H9 (cell line): ENCODE data around the gene HCN4. TPM values are rescaled to one million over a fixed set of nuclear protein-coding genes. Genes with fewer than 3 reads are reported as not detected.

Source experiments
- DNase-seq: peaks from one replicate; pipeline ENCODE4 v3.0.0-alpha.2; 2017
- H2AFZ ChIP-seq: one replicate; pipeline ENCODE4 v1.6.1; 2013; ENCODE audit warnings: mild to moderate bottlenecking, low read length, control low read depth, moderate library complexity
- H2AK5ac ChIP-seq: 2 replicates; pipeline ENCODE4 v1.6.1; 2013; ENCODE audit warnings: low read length, control low read depth, mixed read lengths; ENCODE audit not compliant: insufficient read length
- H2BK120ac ChIP-seq: one replicate; pipeline ENCODE4 v1.6.1; 2013; ENCODE audit warnings: low read depth, mild to moderate bottlenecking, low read length, control low read depth, inconsistent platforms; ENCODE audit not compliant: poor library complexity, severe bottlenecking
- H2BK12ac ChIP-seq: 2 replicates; pipeline ENCODE4 v1.6.1; 2013; ENCODE audit warnings: low read length, control low read depth, mixed read lengths, low read depth; ENCODE audit not compliant: insufficient read length
- H2BK15ac ChIP-seq: 2 replicates; pipeline ENCODE4 v1.6.1; 2013; ENCODE audit warnings: low read depth, low read length, control low read depth
- H2BK20ac ChIP-seq: one replicate; pipeline ENCODE4 v1.6.1; 2013; ENCODE audit warnings: low read depth, mild to moderate bottlenecking, low read length, control low read depth, inconsistent platforms; ENCODE audit not compliant: poor library complexity, severe bottlenecking
- H2BK5ac ChIP-seq: 2 replicates; pipeline ENCODE4 v1.6.1; 2013; ENCODE audit warnings: low read length, control low read depth, mixed read lengths; ENCODE audit not compliant: insufficient read length
- H3K14ac ChIP-seq: 2 replicates; pipeline ENCODE4 v1.6.1; 2013; ENCODE audit warnings: low read length, control low read depth; ENCODE audit not compliant: insufficient read depth
- H3K18ac ChIP-seq: 2 replicates; pipeline ENCODE4 v1.6.1; 2013; ENCODE audit warnings: low read depth, mild to moderate bottlenecking, mixed read lengths, low read length, control low read depth; ENCODE audit not compliant: insufficient read length
- H3K23ac ChIP-seq: 2 replicates; pipeline ENCODE4 v1.6.1; 2013; ENCODE audit warnings: low read length, control low read depth, mixed read lengths, low read depth; ENCODE audit not compliant: insufficient read length
- H3K23me2 ChIP-seq: 2 replicates; pipeline ENCODE4 v1.6.1; 2013; ENCODE audit warnings: low read depth, mild to moderate bottlenecking, mixed read lengths, low read length, control low read depth; ENCODE audit not compliant: insufficient read length, poor library complexity, severe bottlenecking
- H3K27ac ChIP-seq: 2 replicates; pipeline ENCODE4 v1.5.1; 2013; ENCODE audit warnings: low read length, control low read depth, mixed read lengths, low read depth; ENCODE audit not compliant: insufficient read length
- H3K27me3 ChIP-seq: 2 replicates; pipeline ENCODE4 v1.6.1; 2013; ENCODE audit warnings: low read length, control low read depth, inconsistent platforms; ENCODE audit not compliant: insufficient read depth
- H3K4ac ChIP-seq: 2 replicates; pipeline ENCODE4 v1.6.1; 2013; ENCODE audit warnings: low read depth, mild to moderate bottlenecking, control low read depth, inconsistent platforms, low read length, moderate library complexity
- H3K4me1 ChIP-seq: 2 replicates; pipeline ENCODE4 v1.6.1; 2013; ENCODE audit warnings: low read length, control low read depth, inconsistent platforms; ENCODE audit not compliant: insufficient read depth
- H3K4me2 ChIP-seq: 2 replicates; pipeline ENCODE4 v1.6.1; 2013; ENCODE audit warnings: low read length, control low read depth, mixed read lengths; ENCODE audit not compliant: insufficient read length, insufficient read depth
- H3K56ac ChIP-seq: 2 replicates; pipeline ENCODE4 v1.6.1; 2013; ENCODE audit warnings: low read depth, mild to moderate bottlenecking, mixed read lengths, low read length, control low read depth; ENCODE audit not compliant: insufficient read length
- H3K79me1 ChIP-seq: 2 replicates; pipeline ENCODE4 v1.6.1; 2013; ENCODE audit warnings: low read depth, mild to moderate bottlenecking, moderate library complexity, low read length, control low read depth, inconsistent platforms; ENCODE audit not compliant: insufficient read depth, poor library complexity, severe bottlenecking
- H3K79me2 ChIP-seq: 2 replicates; pipeline ENCODE4 v1.6.1; 2013; ENCODE audit warnings: low read length, control low read depth, inconsistent platforms; ENCODE audit not compliant: insufficient read depth
- H3K9ac ChIP-seq: 2 replicates; pipeline ENCODE4 v1.6.1; 2013; ENCODE audit warnings: low read length, control low read depth, mixed read lengths; ENCODE audit not compliant: insufficient read length; ENCODE audit errors: extremely low read depth
- H3K9me3 ChIP-seq: one replicate; pipeline ENCODE4 v1.6.1; 2013; ENCODE audit warnings: low read depth, low read length, inconsistent platforms; ENCODE audit not compliant: control insufficient read depth
- H3T11ph ChIP-seq: one replicate; pipeline ENCODE4 v1.6.1; 2013; ENCODE audit warnings: mild to moderate bottlenecking, low read length, control low read depth, inconsistent platforms
- H4K20me1 ChIP-seq: one replicate; pipeline ENCODE4 v1.6.1; 2013; ENCODE audit not compliant: control insufficient read depth, insufficient read length, insufficient read depth
- H4K5ac ChIP-seq: 2 replicates; pipeline ENCODE4 v1.6.1; 2013; ENCODE audit warnings: low read depth, mild to moderate bottlenecking, mixed read lengths, low read length, control low read depth; ENCODE audit not compliant: insufficient read length
- H4K8ac ChIP-seq: replicated peaks from 2 replicates; pipeline ENCODE4 v1.6.1; 2013; ENCODE audit warnings: low read length, control low read depth, mixed read lengths, low read depth; ENCODE audit not compliant: insufficient read length
- H4K91ac ChIP-seq: 2 replicates; pipeline ENCODE4 v1.6.1; 2013; ENCODE audit warnings: low read depth, mild to moderate bottlenecking, moderate library complexity, mixed read lengths, low read length, control low read depth; ENCODE audit not compliant: insufficient read length
- H3K27ac Mint-ChIP-seq, 3 experiments: 2 replicates in 2 of 3; 3 replicates in 1 of 3; pipeline ENCODE4 v1.8.0; 2020 to 2021; ENCODE audit warnings: mixed read lengths in 3 of 3, mild to moderate bottlenecking in 1 of 3, moderate library complexity in 1 of 3
- H3K27me3 Mint-ChIP-seq: 2 replicates; pipeline ENCODE4 v1.8.0; 2021; ENCODE audit warnings: low read depth, mild to moderate bottlenecking, moderate library complexity, mixed read lengths
- H3K36me3 Mint-ChIP-seq, 3 experiments: 2 replicates in 2 of 3; 3 replicates in 1 of 3; pipeline ENCODE4 v1.8.0; 2020 to 2021; ENCODE audit warnings: low read depth in 3 of 3, mixed read lengths in 3 of 3; ENCODE audit not compliant: insufficient read depth in 1 of 3
- H3K4me1 Mint-ChIP-seq, 2 experiments: 2 replicates each; pipeline ENCODE4 v1.8.0; 2020; ENCODE audit warnings: mixed read lengths in 2 of 2
- H3K4me3 Mint-ChIP-seq, 2 experiments: 2 replicates in 1 of 2; 3 replicates in 1 of 2; pipeline ENCODE4 v1.8.0; 2020 to 2021; ENCODE audit warnings: mild to moderate bottlenecking in 2 of 2, mixed read lengths in 2 of 2, moderate library complexity in 1 of 2
- H3K9me3 Mint-ChIP-seq, 2 experiments: 2 replicates in 1 of 2; 3 replicates in 1 of 2; pipeline ENCODE4 v1.8.0; 2020; ENCODE audit warnings: mild to moderate bottlenecking in 2 of 2, mixed read lengths in 2 of 2, moderate library complexity in 1 of 2
- CTCF ChIP-seq: fragments of 200-600 bp; sonication (generic); conservative IDR thresholded peaks from 3 replicates; pipeline ENCODE4 v1.8.0; 2021; ENCODE audit warnings: antibody characterized with exemption, mild to moderate bottlenecking
- WGBS: extraction: QIAGEN DNeasy Blood & Tissue Kit; methylation state at CpG from one replicate; pipeline ENCODE4 v1.1.7; 2013; ENCODE audit warnings: missing lambda C conversion rate, low lambda C conversion rate, mixed read lengths; ENCODE audit not compliant: insufficient read length; ENCODE audit errors: extremely low coverage; 5-methylcytosine and 5-hydroxymethylcytosine counted together
- total RNA-seq: library from RNA; stranded (reverse); gene quantifications from 2 replicates; pipeline ENCODE4 v1.2.1, GENCODE V29; 2021

HCN4 gene
- total RNA-seq, 1 experiment from 2014 or later, result 10.5 TPM

- H3K4me3 Mint-ChIP-seq, result no peak overlapping the region
- Histone ChIP-seq H4K20me1 (no peaks in the 10 kb centered on the region), H3K23me2 (no peaks in the 10 kb centered on the region)
Observed at GRCh38 chr15:73328981-73329380, 39.8 kb downstream of the HCN4 start.

More at GRCh38 chr15:73328981-73329380, 39.8 kb downstream of the HCN4 start:
- Mint-ChIP-seq H3K36me3 (peaks cover 13 to 40% (median 30%) of the 10 kb centered on the region in 3 experiments), H3K27ac (no peak overlapping the region), H3K27me3 (no peaks in the 10 kb centered on the region), H3K9me3 (no peaks in the 10 kb centered on the region; a peak in 1 of 5 replicates), H3K4me1 (peaks cover 7 to 12% of the 10 kb centered on the region in 2 experiments; a peak in 3 of 4 replicates)
- no peak overlapping the region for H3K4ac ChIP-seq
- H4K91ac ChIP-seq, result no peak overlapping the region
- no peak overlapping the region for H2BK15ac ChIP-seq
- no peak overlapping the region for H2AK5ac ChIP-seq
- no peak overlapping the region for H2BK120ac ChIP-seq
- no peaks in the 10 kb centered on the region for H3K79me2 ChIP-seq
- no peak overlapping the region for H3K27ac ChIP-seq
- H3K9me3 ChIP-seq, result no peaks in the 10 kb centered on the region
- no peak overlapping the region for H4K5ac ChIP-seq
- no peak overlapping the region for H3K23ac ChIP-seq
- H3K4me2 ChIP-seq, result no peak overlapping the region
- H3K27me3 ChIP-seq, result no peaks in the 10 kb centered on the region
- WGBS, result no CpG with 5 or more reads among the region's 10 CpGs
- H3K18ac ChIP-seq, result no peak overlapping the region
- no peak overlapping the region for H2BK5ac ChIP-seq
- no peak overlapping the region; the same call in 1 of the 2 replicates for H3K14ac ChIP-seq
- no peak overlapping the region for H2BK20ac ChIP-seq
- no peaks in the 10 kb centered on the region for H3K79me1 ChIP-seq
- no peak for DNase-seq
- H4K8ac ChIP-seq, result no peak overlapping the region
- no peaks in the 10 kb centered on the region for H3K4me1 ChIP-seq
- no peak overlapping the region for H2AFZ ChIP-seq
- no peak overlapping the region for H3K56ac ChIP-seq
- TF ChIP-seq CTCF, result no peak
- no peak overlapping the region for H2BK12ac ChIP-seq
- H3T11ph ChIP-seq, result no peak overlapping the region
- no peak overlapping the region for H3K9ac ChIP-seq
